Neural progenitor cell (in vitro differentiated cells): ENCODE measurements around the gene PRCP. TPM values are rescaled to one million over a fixed set of nuclear protein-coding genes. Genes with fewer than 3 reads are reported as not detected.

Experiments used
- DNase-seq: peaks from one replicate; pipeline ENCODE4 v3.0.0-alpha.2; 2016; ENCODE audit warnings: low spot score
- H2AFZ ChIP-seq: fragments of 200-600 bp; sonication (generic); replicated peaks from 2 replicates; pipeline ENCODE4 v1.6.1; 2016; ENCODE audit warnings: antibody characterized with exemption
- H3F3A ChIP-seq: fragments of 200-600 bp; sonication (generic); 2 replicates; pipeline ENCODE4 v1.6.1; 2016; ENCODE audit warnings: antibody characterized with exemption, low read depth
- H3K27ac ChIP-seq: fragments of 200-600 bp; sonication (generic); 2 replicates; pipeline ENCODE4 v1.5.1; 2016; ENCODE audit warnings: mild to moderate bottlenecking
- H3K27me3 ChIP-seq: fragments of 200-600 bp; sonication (generic); 2 replicates; pipeline ENCODE4 v1.6.1; 2016; ENCODE audit warnings: mild to moderate bottlenecking, moderate library complexity
- H3K36me3 ChIP-seq: fragments of 200-600 bp; sonication (generic); 2 replicates; pipeline ENCODE4 v1.5.1; 2016
- H3K4me1 ChIP-seq: fragments of 200-600 bp; sonication (generic); 2 replicates; pipeline ENCODE4 v1.6.1; 2016; ENCODE audit warnings: mixed run types
- H3K4me2 ChIP-seq: fragments of 200-600 bp; sonication (generic); 2 replicates; pipeline ENCODE4 v1.6.1; 2016
- H3K4me3 ChIP-seq: fragments of 200-600 bp; sonication (generic); 2 replicates; pipeline ENCODE4 v1.5.1; 2016
- H3K79me2 ChIP-seq: fragments of 200-600 bp; sonication (generic); 2 replicates; pipeline ENCODE4 v1.6.1; 2016; ENCODE audit warnings: low read depth
- H3K9ac ChIP-seq: fragments of 200-600 bp; sonication (generic); 2 replicates; pipeline ENCODE4 v1.6.1; 2016
- H3K9me3 ChIP-seq: fragments of 200-600 bp; sonication (generic); 2 replicates; pipeline ENCODE4 v1.5.1; 2016; ENCODE audit warnings: low read depth
- H4K20me1 ChIP-seq: fragments of 200-600 bp; sonication (generic); 2 replicates; pipeline ENCODE4 v1.6.1; 2016; ENCODE audit warnings: low read depth
- H3K27ac Mint-ChIP-seq: 3 replicates; pipeline ENCODE4 v1.8.0; 2021; ENCODE audit warnings: mixed read lengths
- H3K27me3 Mint-ChIP-seq: 2 replicates; pipeline ENCODE4 v1.8.0; 2022; ENCODE audit warnings: low read depth, mild to moderate bottlenecking, inconsistent platforms, moderate library complexity, mixed read lengths; ENCODE audit not compliant: insufficient read depth
- H3K36me3 Mint-ChIP-seq: 3 replicates; pipeline ENCODE4 v1.8.0; 2021; ENCODE audit warnings: mixed read lengths
- H3K4me1 Mint-ChIP-seq: 3 replicates; pipeline ENCODE4 v1.8.0; 2021; ENCODE audit warnings: mixed read lengths
- H3K4me3 Mint-ChIP-seq: 3 replicates; pipeline ENCODE4 v1.8.0; 2021; ENCODE audit warnings: mild to moderate bottlenecking, moderate library complexity, mixed read lengths
- H3K9me3 Mint-ChIP-seq: 3 replicates; pipeline ENCODE4 v1.8.0; 2020; ENCODE audit warnings: mixed read lengths
- EZH2 ChIP-seq: fragments of 200-600 bp; sonication (generic); IDR thresholded peaks from 2 replicates; pipeline ENCODE4 v1.6.1; 2017; ENCODE audit warnings: antibody characterized with exemption, mild to moderate bottlenecking, moderate library complexity
- EZH2phosphoT487 ChIP-seq: fragments of 200-600 bp; sonication (generic); IDR thresholded peaks from 2 replicates; pipeline ENCODE4 v1.6.1; 2017; ENCODE audit warnings: antibody characterized with exemption
- total RNA-seq: library from RNA; depleted of rRNA; stranded (reverse); fragments of >200 nt; gene quantifications from 2 replicates; pipeline ENCODE4 v1.2.3, GENCODE V29; 2015; ENCODE audit warnings: low replicate concordance
- TF ChIP-seq, protein P1 (sequence below): fragments of 200-600 bp; sonication (generic); IDR thresholded peaks from 2 replicates; pipeline ENCODE4 v1.5.1; 2017; ENCODE audit warnings: antibody characterized with exemption, mild to moderate bottlenecking

PRCP gene
- total RNA-seq, 1 donor from 2014 or later, result 67.4 TPM

GRCh38 chr11:82778776-82779175 is 121.5 kb downstream of the PRCP start:
- Histone ChIP-seq H3K9ac (no peak overlapping the region), H3K4me3 (no peak overlapping the region), H3K9me3 (no peaks in the 10 kb centered on the region), H2AFZ (no peak overlapping the region), H3K4me2 (no peak overlapping the region), H4K20me1 (no peaks in the 10 kb centered on the region), H3K27me3 (peaks cover 61% of the 10 kb centered on the region), H3K36me3 (no peaks in the 10 kb centered on the region), H3K4me1 (no peaks in the 10 kb centered on the region), H3K27ac (no peak overlapping the region), H3F3A (no peaks in the 10 kb centered on the region), H3K79me2 (no peaks in the 10 kb centered on the region)
- H3K27me3 Mint-ChIP-seq, result peaks cover 2% of the 10 kb centered on the region
- H3K4me3 Mint-ChIP-seq, result no peak overlapping the region
- no peaks in the 10 kb centered on the region for H3K4me1 Mint-ChIP-seq
- H3K36me3 Mint-ChIP-seq, result peaks cover 5% of the 10 kb centered on the region
- TF ChIP-seq EZH2phosphoT487 (no peak), EZH2 (no peak)
- TF ChIP-seq, protein P1, sequence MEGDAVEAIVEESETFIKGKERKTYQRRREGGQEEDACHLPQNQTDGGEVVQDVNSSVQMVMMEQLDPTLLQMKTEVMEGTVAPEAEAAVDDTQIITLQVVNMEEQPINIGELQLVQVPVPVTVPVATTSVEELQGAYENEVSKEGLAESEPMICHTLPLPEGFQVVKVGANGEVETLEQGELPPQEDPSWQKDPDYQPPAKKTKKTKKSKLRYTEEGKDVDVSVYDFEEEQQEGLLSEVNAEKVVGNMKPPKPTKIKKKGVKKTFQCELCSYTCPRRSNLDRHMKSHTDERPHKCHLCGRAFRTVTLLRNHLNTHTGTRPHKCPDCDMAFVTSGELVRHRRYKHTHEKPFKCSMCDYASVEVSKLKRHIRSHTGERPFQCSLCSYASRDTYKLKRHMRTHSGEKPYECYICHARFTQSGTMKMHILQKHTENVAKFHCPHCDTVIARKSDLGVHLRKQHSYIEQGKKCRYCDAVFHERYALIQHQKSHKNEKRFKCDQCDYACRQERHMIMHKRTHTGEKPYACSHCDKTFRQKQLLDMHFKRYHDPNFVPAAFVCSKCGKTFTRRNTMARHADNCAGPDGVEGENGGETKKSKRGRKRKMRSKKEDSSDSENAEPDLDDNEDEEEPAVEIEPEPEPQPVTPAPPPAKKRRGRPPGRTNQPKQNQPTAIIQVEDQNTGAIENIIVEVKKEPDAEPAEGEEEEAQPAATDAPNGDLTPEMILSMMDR, result no peak
- H3K9me3 Mint-ChIP-seq, result peaks cover 33% of the 10 kb centered on the region
- H3K27ac Mint-ChIP-seq, result no peak overlapping the region
- no peak for DNase-seq

DNA sequence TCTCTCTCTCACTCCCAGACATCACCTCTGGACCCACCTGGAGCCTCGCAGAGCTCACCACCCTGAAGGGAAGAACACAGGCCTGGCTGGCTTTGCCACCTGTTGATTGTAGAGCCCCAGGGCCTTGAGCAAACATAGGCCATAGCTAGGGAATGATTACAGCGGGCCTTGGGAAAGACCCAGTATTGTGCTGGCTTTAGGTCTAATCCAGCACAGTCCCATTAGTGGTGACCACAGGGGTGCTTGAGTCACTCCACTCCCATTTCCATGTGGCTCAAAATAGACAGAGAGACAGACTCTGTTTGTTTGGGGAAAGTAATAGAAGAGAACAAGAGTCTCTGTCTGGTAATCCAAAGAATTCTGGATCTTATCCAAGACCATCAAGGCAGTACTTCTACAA is 123.9 kb downstream of the PRCP start:
- H3K79me2 ChIP-seq, result no peaks in the 10 kb centered on the region
- no peaks in the 10 kb centered on the region for H3F3A ChIP-seq
- H4K20me1 ChIP-seq, result no peaks in the 10 kb centered on the region
- H3K4me3 ChIP-seq, result no peak overlapping the region
- peaks cover 5% of the 10 kb centered on the region for H3K27me3 Mint-ChIP-seq
- no peak for TF ChIP-seq EZH2
- TF ChIP-seq, protein P1, result no peak
- no peak for TF ChIP-seq EZH2phosphoT487
- H2AFZ ChIP-seq, result no peak overlapping the region
- no peak overlapping the region for H3K9ac ChIP-seq
- H3K9me3 ChIP-seq, result no peaks in the 10 kb centered on the region
- no peak overlapping the region for H3K27ac Mint-ChIP-seq
- H3K27ac ChIP-seq, result no peak overlapping the region
- peaks cover 23% of the 10 kb centered on the region for H3K9me3 Mint-ChIP-seq
- no peaks in the 10 kb centered on the region for H3K36me3 ChIP-seq
- no peak overlapping the region for H3K4me2 ChIP-seq
- DNase-seq, result no peak
- H3K36me3 Mint-ChIP-seq, result peaks cover 4% of the 10 kb centered on the region
- no peak overlapping the region for H3K4me3 Mint-ChIP-seq
- no peaks in the 10 kb centered on the region for H3K4me1 Mint-ChIP-seq
- peaks cover 56% of the 10 kb centered on the region for H3K27me3 ChIP-seq
- no peaks in the 10 kb centered on the region for H3K4me1 ChIP-seq

DNA sequence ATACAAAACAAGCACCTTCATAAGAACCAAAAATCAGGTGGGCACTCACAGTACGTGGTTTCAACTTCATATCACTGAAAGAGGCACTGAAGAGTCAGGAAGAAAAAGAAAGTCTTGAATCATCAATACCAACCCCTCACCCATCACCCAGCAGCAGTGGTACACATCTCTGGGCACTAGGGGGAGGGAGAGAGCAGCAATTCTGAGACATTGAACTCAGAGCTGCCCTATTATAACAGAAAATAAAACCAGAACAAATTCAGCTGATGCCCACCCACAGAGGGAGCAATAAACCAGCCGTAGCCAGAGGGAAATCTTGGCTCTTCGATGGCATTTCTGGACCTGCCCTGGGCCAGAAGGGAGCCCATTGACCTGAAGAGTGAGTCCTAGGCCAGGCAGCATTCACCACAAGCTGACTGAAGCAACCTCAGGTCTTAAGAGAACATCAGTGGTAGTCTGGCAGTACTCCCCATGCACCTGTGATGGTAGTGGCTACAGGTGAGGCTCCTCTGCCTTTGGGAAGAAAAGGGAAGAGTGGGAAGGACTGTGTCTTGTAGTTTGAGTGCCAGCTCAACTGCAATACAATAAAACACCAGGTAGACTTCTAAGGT is 124.4 kb downstream of the PRCP start:
- Histone ChIP-seq H3F3A (no peaks in the 10 kb centered on the region), H3K4me3 (no peak overlapping the region), H3K27ac (no peak overlapping the region), H3K4me1 (no peaks in the 10 kb centered on the region), H3K27me3 (peaks cover 56% of the 10 kb centered on the region), H3K79me2 (no peaks in the 10 kb centered on the region), H4K20me1 (no peaks in the 10 kb centered on the region), H3K9ac (no peak overlapping the region), H2AFZ (no peak overlapping the region), H3K9me3 (no peaks in the 10 kb centered on the region), H3K4me2 (no peak overlapping the region), H3K36me3 (no peaks in the 10 kb centered on the region)
- H3K27ac Mint-ChIP-seq, result no peak overlapping the region
- peaks cover 22% of the 10 kb centered on the region for H3K9me3 Mint-ChIP-seq
- no peak overlapping the region for H3K4me3 Mint-ChIP-seq
- peak; percentile 59 for DNase-seq
- peaks cover 4% of the 10 kb centered on the region for H3K36me3 Mint-ChIP-seq
- peaks cover 5% of the 10 kb centered on the region for H3K27me3 Mint-ChIP-seq
- H3K4me1 Mint-ChIP-seq, result no peaks in the 10 kb centered on the region
- TF ChIP-seq, protein P1, result peak; percentile 70
- TF ChIP-seq EZH2 (no peak), EZH2phosphoT487 (no peak)
